RKO (cell line): ENCODE measurements around the gene SOHLH1.

Experiments used
- DNase-seq: peaks from one replicate; pipeline ENCODE4 v3.0.0-alpha.2; 2016; ENCODE audit warnings: low spot score

Gene SOHLH1

GRCh38 chr9:135703726-135704125 lies 4.4 kb upstream of the SOHLH1 start:
- no peak for DNase-seq

- peak; percentile 59 for DNase-seq
Observed at GRCh38 chr9:135701959-135702721, 2.9 kb upstream of the SOHLH1 start, which contains the start of gene KCNT1. Gene KCNT1, plus strand, starts transcription at chr9:135702185. Its CDS starts 74 bp downstream, at chr9:135702259.

GRCh38 chr9:135701067-135701958 lies 2.0 kb upstream of the SOHLH1 start:
- DNase-seq = no peak

- DNase-seq = no peak
Observed at GRCh38 chr9:135700525-135700924, 1.2 kb upstream of the SOHLH1 start.

- no peak for DNase-seq
Observed at GRCh38 chr9:135698767-135699166, 514 bp downstream of the SOHLH1 start.

GRCh38 chr9:135698236-135698635 lies 1.0 kb downstream of the SOHLH1 start:
- no peak for DNase-seq

- DNase-seq = no peak
Observed at GRCh38 chr9:135697226-135697625, 2.1 kb downstream of the SOHLH1 start.

GRCh38 chr9:135696446-135696845 lies 2.8 kb downstream of the SOHLH1 start:
- no peak for DNase-seq

GRCh38 chr9:135695642-135696041 lies 3.6 kb downstream of the SOHLH1 start:
- DNase-seq = no peak

GRCh38 chr9:135695036-135695435 lies 4.2 kb downstream of the SOHLH1 start:
- no peak for DNase-seq

- no peak for DNase-seq
Observed at GRCh38 chr9:135694414-135694813, 4.9 kb downstream of the SOHLH1 start.

GRCh38 chr9:135693771-135694170 lies 5.5 kb downstream of the SOHLH1 start:
- DNase-seq = no peak

GRCh38 chr9:135693265-135693664 lies 6.0 kb downstream of the SOHLH1 start:
- DNase-seq = no peak

- DNase-seq = no peak
Observed at GRCh38 chr9:135692410-135692809, 6.9 kb downstream of the SOHLH1 start.

- no peak for DNase-seq
Observed at GRCh38 chr9:135690836-135691570, 8.3 kb downstream of the SOHLH1 start.

GRCh38 chr9:135689011-135689410 lies 10.3 kb downstream of the SOHLH1 start:
- no peak for DNase-seq

- no peak for DNase-seq
Observed at GRCh38 chr9:135687216-135687615, 12.1 kb downstream of the SOHLH1 start.

- DNase-seq = no peak
Observed at GRCh38 chr9:135684691-135685090, 14.6 kb downstream of the SOHLH1 start.

GRCh38 chr9:135683401-135684034 lies 15.8 kb downstream of the SOHLH1 start:
- no peak for DNase-seq

- DNase-seq = no peak
Observed at GRCh38 chr9:135681161-135681560, 18.1 kb downstream of the SOHLH1 start.

- no peak for DNase-seq
Observed at GRCh38 chr9:135680056-135680455, 19.2 kb downstream of the SOHLH1 start.
